OCI-LY1 (cell line): ENCODE results near the gene FCRL3.

Experiments used
- EZH2 ChIP-seq: fragments of 200-600 bp; sonication (generic), shearing (Covaris generic); IDR thresholded peaks from 2 replicates; pipeline ENCODE4 v1.8.0; 2017; ENCODE audit warnings: borderline replicate concordance, mixed run types, mild to moderate bottlenecking, antibody characterized with exemption, low read length, moderate library complexity, mixed read lengths
- TF ChIP-seq, protein P1 (sequence below): fragments of 200-600 bp; sonication (generic), shearing (Covaris generic); IDR thresholded peaks from 2 replicates; pipeline ENCODE4 v1.5.1; 2017; ENCODE audit warnings: mild to moderate bottlenecking, antibody characterized with exemption, low read length, moderate library complexity, mixed read lengths

DNA sequence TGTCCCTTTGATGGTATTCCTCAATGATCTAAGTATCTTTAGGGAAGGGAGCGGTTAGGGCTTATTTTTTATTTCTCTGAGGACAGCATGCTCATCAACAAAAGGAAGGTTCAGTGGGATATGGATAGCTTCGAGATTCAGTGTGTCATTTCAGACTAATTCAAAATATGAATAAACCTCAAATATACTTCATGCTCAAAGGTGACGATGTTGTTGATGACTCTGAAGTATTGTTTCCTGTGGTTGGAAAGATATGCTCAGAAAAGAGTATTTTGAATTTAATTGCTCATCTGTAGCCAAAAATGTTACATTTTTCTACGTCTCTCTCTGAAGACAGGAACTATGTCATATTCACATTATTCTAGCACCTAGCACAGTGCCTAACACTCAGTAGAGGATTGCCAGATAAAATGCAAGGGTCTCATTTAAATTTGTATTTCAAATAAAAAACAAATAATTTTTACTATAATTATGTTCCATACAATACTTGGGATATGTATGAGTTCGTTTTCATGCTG is 1.8 kb upstream of the FCRL3 start:
- TF ChIP-seq, protein P1, sequence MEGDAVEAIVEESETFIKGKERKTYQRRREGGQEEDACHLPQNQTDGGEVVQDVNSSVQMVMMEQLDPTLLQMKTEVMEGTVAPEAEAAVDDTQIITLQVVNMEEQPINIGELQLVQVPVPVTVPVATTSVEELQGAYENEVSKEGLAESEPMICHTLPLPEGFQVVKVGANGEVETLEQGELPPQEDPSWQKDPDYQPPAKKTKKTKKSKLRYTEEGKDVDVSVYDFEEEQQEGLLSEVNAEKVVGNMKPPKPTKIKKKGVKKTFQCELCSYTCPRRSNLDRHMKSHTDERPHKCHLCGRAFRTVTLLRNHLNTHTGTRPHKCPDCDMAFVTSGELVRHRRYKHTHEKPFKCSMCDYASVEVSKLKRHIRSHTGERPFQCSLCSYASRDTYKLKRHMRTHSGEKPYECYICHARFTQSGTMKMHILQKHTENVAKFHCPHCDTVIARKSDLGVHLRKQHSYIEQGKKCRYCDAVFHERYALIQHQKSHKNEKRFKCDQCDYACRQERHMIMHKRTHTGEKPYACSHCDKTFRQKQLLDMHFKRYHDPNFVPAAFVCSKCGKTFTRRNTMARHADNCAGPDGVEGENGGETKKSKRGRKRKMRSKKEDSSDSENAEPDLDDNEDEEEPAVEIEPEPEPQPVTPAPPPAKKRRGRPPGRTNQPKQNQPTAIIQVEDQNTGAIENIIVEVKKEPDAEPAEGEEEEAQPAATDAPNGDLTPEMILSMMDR, result no peak
- no peak for TF ChIP-seq EZH2
